Prostate gland (tissue), 2 donors: ENCODE data around the gene RET. TPM values are rescaled to one million over a fixed set of nuclear protein-coding genes. Genes with fewer than 3 reads are reported as not detected.
A peak's percentile ranks its signal among the peaks of the same experiment; 100 is the strongest.
"Not testable (repeated sequence)": the region's sequence is repeated elsewhere in the genome, so short reads cannot be mapped to it uniquely, and the experiment has no call there.

Experiments
- DNase-seq: peaks from one replicate; pipeline ENCODE4 v3.0.0-alpha.2; 2019; ENCODE audit warnings: low spot score
- H3K27ac ChIP-seq, 2 donors: fragments of 200-600 bp; sonication (generic); 2 replicates each; pipeline ENCODE4 v1.5.1; 2017 to 2019
- H3K27me3 ChIP-seq: fragments of 200-600 bp; sonication (generic); replicated peaks from 2 replicates; pipeline ENCODE4 v1.5.1; 2019; ENCODE audit not compliant: insufficient read depth
- H3K36me3 ChIP-seq, 2 donors: fragments of 200-600 bp; sonication (generic); 1 replicate in 1 of 2; 2 replicates in 1 of 2; pipeline versions ENCODE4 v1.5.1 to v1.8.1; 2017 to 2019
- H3K4me1 ChIP-seq: fragments of 200-600 bp; sonication (generic); replicated peaks from 2 replicates; pipeline ENCODE4 v1.5.1; 2019
- H3K4me3 ChIP-seq, 2 donors: fragments of 200-600 bp; sonication (generic); 2 replicates each; pipeline ENCODE4 v1.5.1; 2017 to 2019
- H3K9me3 ChIP-seq: fragments of 200-600 bp; sonication (generic); 2 replicates; pipeline ENCODE4 v1.5.1; 2017
- CTCF ChIP-seq, 4 experiments: fragments of 200-600 bp in 2 of 4; fragments of 450-650 bp in 2 of 4; sonication (generic) in 2 of 4; IDR thresholded peaks; 1 replicate in 3 of 4; 2 replicates in 1 of 4; pipeline ENCODE4 v1.5.1; 2016 to 2019; ENCODE audit warnings: antibody characterized with exemption in 4 of 4, mild to moderate bottlenecking in 2 of 4, moderate library complexity in 2 of 4
- POLR2A ChIP-seq: fragments of 450-650 bp; IDR thresholded peaks from one replicate; pipeline ENCODE4 v1.6.1; 2016; ENCODE audit warnings: antibody characterized with exemption, mild to moderate bottlenecking
- POLR2AphosphoS5 ChIP-seq: sonication (generic); formaldehyde crosslinking; IDR thresholded peaks from one replicate; pipeline ENCODE4 v1.6.1; 2017; ENCODE audit warnings: antibody characterized with exemption
- WGBS: methylation state at CpG from one replicate; pipeline ENCODE4 v1.1.5; 2018; 5-methylcytosine and 5-hydroxymethylcytosine counted together
- intact Hi-C: fragments of 100-400 bp; cut with DNase I; formaldehyde crosslinking; loops from one replicate; pipeline ENCODE4 v1.14.2; 2022
- total RNA-seq, 2 donors: library from RNA; depleted of rRNA; stranded (reverse); fragments of >200 nt; gene quantifications; one replicate each; pipeline ENCODE4 v1.1.0, GENCODE V29; 2016

RET gene
- total RNA-seq, 2 donors from 2014 or later = 3.6 to 8.7 TPM

DNA sequence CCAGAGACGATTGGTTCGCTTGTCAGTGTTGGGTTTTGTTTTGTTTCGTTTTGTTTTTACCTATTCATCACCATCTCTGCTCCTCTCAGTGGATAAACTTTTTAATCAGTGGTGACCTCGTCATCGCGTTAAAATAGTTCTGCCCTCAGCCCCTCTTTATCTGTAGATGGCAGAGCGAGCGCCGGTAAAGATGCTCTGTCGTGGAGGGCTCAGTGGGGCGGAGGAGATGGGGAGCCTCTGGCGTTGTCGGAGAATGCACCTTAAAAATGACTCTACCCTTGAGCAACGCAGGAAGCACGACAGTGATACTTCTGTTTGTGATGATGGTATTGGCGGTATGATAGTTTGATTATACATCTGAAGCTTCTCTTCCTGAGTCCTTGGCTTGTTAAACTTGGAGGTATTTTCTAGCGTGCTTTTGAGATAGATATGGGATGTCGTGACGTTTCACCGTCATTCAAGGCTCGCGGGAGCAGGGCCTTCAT, 61.9 kb downstream of the RET start:
- DNase-seq = no peak
- Histone ChIP-seq H3K36me3 (no peaks in the 10 kb centered on the region), H3K4me3 (peak overlapping the region; percentile 87 to 89), H3K27me3 (no peaks in the 10 kb centered on the region), H3K27ac (peak overlapping the region; percentile 91 to 95), H3K9me3 (no peaks in the 10 kb centered on the region), H3K4me1 (no peaks in the 10 kb centered on the region)
- intact Hi-C loops = no loop called here
- 0% methylated on average over 22 of the region's 22 CpGs for WGBS
- TF ChIP-seq POLR2AphosphoS5 (no peak), POLR2A (no peak), CTCF (IDR thresholded peaks at IDR 0.05) (no peak)

GRCh38 chr10:43141421-43141820, 64.6 kb downstream of the RET start:
- TF ChIP-seq POLR2A (no peak), POLR2AphosphoS5 (no peak), CTCF (IDR thresholded peaks at IDR 0.05) (no peak)

GRCh38 chr10:43145311-43145710, 68.4 kb downstream of the RET start:
- WGBS = 89% methylated on average over 6 of the region's 6 CpGs
- no peak for TF ChIP-seq CTCF (IDR thresholded peaks at IDR 0.05)
- no peak for TF ChIP-seq POLR2AphosphoS5
- no peak for TF ChIP-seq POLR2A
- Histone ChIP-seq H3K27me3 (no peaks in the 10 kb centered on the region), H3K9me3 (no peaks in the 10 kb centered on the region), H3K4me1 (no peaks in the 10 kb centered on the region), H3K27ac (no peak overlapping the region), H3K4me3 (no peak overlapping the region), H3K36me3 (no peaks in the 10 kb centered on the region)
- intact Hi-C loops = no loop called here
- DNase-seq = no peak

More at GRCh38 chr10:43141421-43141820, 64.6 kb downstream of the RET start:
- Histone ChIP-seq H3K9me3 (no peaks in the 10 kb centered on the region), H3K4me1 (no peaks in the 10 kb centered on the region), H3K27me3 (no peaks in the 10 kb centered on the region), H3K4me3 (no peak overlapping the region), H3K27ac (no peak overlapping the region), H3K36me3 (no peaks in the 10 kb centered on the region)
- intact Hi-C loops = no loop called here
- no peak for DNase-seq
- WGBS = 97% methylated on average over 5 of the region's 5 CpGs

DNA sequence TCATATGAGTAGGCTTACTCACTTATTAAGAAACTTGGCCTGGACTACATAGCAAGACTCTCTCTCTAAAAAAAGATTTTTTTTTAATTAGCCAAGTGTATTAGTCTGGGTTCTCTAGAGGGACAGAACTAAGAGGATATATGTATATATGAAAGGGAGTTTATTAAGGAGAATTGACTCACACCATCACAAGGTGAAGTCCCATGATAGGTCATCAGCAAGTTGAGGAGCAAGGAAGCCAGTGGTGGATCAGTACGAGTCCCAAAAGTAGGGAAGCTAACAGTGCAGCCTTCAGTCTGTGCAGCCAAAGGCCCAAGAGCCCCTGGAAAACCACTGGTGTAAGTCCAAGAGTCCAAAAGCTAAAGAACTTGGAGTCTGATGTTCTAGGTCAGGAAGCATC, 69.1 kb downstream of the RET start:
- H3K36me3 ChIP-seq, H3K4me1 ChIP-seq, H3K27ac ChIP-seq, H3K27me3 ChIP-seq, H3K4me3 ChIP-seq, intact Hi-C loops, DNase-seq, H3K9me3 ChIP-seq: not testable (repeated sequence)
- 90% methylated on average over 1 of the region's 1 CpG for WGBS

DNA sequence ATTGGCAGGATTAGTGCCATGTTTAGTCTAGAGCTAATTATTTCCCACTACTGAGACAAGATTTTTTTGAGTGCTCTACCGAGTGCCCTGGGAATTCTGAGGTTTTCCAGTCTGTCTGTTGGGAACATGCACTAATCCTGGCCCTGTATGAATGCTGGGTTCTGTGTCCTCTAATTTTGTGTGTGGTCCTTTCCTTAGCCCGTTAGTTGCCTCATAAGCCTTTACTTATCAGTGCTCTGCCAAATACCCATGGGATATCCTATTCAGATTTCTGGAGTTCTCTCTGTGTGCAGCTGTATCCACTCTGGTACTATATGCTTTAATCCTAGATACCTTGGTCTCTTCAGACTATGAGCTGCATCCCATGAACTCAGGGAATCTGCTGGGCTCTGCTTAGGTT, 74.5 kb downstream of the RET start:
- TF ChIP-seq POLR2AphosphoS5 = no peak
- no peak for TF ChIP-seq CTCF (IDR thresholded peaks at IDR 0.05)
- TF ChIP-seq POLR2A = no peak
- 61% methylated on average over 2 of the region's 2 CpGs for WGBS
- Histone ChIP-seq H3K36me3 (no peaks in the 10 kb centered on the region), H3K4me1 (no peaks in the 10 kb centered on the region), H3K4me3 (no peak overlapping the region), H3K9me3 (no peaks in the 10 kb centered on the region), H3K27me3 (no peaks in the 10 kb centered on the region), H3K27ac (no peak overlapping the region)
- DNase-seq = no peak
- intact Hi-C loops = no loop called here
